22Rv1 (cell line): Measurements from ENCODE around the gene MMP15.
A peak's percentile ranks its signal among the peaks of the same experiment; 100 is the strongest.
"Not testable (repeated sequence)": the region's sequence is repeated elsewhere in the genome, so short reads cannot be mapped to it uniquely, and the experiment has no call there.

ENCODE experiments used
- H3K27ac ChIP-seq: fragments of 450-650 bp; 2 replicates; pipeline ENCODE4 v1.5.1; 2017
- ZFX ChIP-seq: fragments of 450-650 bp; IDR thresholded peaks from 2 replicates; pipeline ENCODE4 v1.6.1; 2017; ENCODE audit warnings: antibody characterized with exemption, borderline replicate concordance
- TF ChIP-seq, protein P1 (sequence below): fragments of 450-650 bp; IDR thresholded peaks from 2 replicates; pipeline ENCODE4 v1.5.1; 2017; ENCODE audit warnings: mild to moderate bottlenecking

MMP15 gene

DNA sequence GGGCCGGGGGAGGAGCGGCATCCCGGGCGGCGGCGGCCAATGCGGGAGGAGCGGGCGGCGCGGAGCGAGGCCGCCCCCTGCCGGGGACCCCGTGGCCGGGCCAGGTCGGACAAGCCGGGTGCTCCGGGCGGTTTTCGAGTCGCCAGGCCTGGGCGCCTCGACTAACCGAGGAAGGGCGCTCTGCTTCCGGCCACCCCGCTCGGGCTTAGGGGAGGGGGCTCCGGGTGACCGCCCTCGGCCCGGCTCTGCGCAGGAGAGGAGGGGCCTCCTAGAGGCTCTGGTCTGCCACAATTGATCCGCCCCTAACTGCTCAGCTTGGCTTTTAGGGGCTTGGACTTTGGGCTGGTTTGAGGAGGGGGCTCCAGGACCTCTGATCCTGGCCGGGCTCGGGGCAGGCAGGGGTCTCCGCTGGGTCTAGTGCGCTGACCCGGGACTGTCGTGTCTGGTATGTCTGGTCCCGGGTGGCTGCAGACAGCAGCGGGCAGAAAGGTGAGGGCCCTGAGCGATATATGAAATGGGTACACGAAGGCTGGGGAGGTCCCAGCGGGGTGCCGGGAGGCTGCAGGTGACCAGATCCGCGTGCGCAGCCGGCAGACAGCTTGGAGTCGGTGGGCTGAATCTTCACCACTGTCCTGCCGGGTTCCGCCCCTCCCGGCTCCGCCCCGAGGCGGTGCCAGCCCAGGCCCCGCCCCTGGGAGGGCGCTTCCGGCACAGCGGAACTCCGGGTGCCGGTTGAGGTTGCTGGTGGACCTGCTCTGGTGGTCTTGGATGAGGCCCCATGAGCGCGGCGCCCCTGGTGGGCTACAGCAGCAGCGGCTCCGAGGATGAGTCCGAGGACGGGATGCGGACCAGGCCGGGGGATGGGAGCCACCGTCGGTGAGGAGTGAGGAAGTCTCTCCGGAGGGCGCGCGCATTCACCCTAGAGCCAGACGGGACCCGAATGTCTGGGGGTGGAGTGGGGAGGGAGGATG lies 24.6 kb upstream of the MMP15 start, which contains the start of gene USB1:
TSS of gene USB1 (plus strand) at position 702 of the 971 bp plus-strand sequence. CDS start at position 779, 77 bp downstream.
- TF ChIP-seq ZFX, result no peak
- TF ChIP-seq, protein P1, sequence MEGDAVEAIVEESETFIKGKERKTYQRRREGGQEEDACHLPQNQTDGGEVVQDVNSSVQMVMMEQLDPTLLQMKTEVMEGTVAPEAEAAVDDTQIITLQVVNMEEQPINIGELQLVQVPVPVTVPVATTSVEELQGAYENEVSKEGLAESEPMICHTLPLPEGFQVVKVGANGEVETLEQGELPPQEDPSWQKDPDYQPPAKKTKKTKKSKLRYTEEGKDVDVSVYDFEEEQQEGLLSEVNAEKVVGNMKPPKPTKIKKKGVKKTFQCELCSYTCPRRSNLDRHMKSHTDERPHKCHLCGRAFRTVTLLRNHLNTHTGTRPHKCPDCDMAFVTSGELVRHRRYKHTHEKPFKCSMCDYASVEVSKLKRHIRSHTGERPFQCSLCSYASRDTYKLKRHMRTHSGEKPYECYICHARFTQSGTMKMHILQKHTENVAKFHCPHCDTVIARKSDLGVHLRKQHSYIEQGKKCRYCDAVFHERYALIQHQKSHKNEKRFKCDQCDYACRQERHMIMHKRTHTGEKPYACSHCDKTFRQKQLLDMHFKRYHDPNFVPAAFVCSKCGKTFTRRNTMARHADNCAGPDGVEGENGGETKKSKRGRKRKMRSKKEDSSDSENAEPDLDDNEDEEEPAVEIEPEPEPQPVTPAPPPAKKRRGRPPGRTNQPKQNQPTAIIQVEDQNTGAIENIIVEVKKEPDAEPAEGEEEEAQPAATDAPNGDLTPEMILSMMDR, result peak; percentile 88
- peak within 1 kb of the TSS; percentile 80 for H3K27ac ChIP-seq

DNA sequence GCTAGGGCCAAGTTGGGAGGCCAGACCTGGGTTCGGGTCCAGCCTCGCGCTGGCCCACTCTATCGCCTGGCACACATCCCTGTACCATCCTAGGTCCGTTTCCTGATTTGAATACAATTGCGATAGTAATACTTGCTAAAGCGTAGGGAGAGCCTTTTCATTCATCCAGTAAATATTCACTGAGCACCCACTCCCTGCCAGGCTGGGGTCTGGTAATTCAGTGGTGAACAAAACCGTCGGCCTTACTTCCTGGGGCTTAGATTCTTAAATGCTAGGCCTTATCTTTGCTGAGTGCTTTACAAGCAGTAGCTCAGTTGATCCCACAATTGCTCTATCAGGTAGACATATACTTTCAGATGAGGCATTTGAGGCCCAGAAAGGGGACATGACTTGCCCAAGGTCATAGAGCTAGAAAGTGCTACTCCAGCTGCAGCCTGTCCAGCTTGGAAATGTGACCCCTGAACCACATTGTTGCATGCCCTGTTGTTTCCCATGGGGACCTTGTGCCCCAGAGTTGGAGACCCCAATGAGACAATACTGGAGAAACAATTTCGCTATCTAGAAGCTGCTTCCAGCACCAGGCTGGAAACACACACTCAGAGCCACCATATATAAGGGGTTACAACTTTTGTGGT lies 23.7 kb upstream of the MMP15 start:
- H3K27ac ChIP-seq, result peak overlapping the region; percentile 80; the same call in 1 of the 2 replicates
- TF ChIP-seq ZFX, result no peak
- TF ChIP-seq, protein P1, result no peak

DNA sequence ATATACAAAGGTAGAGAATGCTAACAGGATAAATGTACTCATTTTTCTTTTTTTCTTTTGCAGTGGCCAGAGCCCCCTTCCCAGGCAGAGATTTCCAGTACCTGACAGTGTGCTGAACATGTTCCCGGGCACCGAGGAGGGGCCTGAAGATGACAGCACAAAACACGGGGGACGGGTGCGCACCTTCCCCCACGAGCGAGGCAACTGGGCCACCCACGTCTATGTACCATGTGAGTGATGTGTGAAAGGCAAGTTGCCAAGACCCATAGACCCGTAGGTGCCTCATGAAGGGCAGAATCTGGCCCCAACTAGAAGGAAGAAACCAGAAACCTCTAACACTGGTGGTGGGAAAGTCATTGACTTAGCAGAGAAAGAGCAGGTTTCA lies 23.1 kb upstream of the MMP15 start:
- TF ChIP-seq ZFX, result no peak
- TF ChIP-seq, protein P1, result no peak
- no peak overlapping the region for H3K27ac ChIP-seq

DNA sequence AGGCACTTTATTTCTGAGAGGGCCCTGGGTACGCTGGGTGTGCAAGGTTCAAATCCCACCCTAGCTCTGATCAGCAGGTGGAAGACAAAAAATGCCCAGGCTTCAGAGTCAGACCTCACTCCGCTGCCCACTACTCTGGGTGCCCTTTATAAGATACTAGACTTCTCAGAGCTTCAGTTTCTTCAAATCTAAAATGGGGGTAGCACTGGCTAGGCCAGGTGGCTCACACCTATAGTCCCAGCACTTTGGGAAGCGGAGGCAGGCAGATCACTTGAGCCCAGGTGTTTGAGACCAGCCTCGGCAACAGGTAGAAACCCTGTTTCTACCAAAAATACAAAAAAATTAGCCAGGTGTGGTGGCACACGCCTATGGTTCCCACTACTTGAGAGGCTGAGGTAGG lies 22.6 kb upstream of the MMP15 start:
- H3K27ac ChIP-seq, result no peak overlapping the region
- TF ChIP-seq ZFX, result no peak
- TF ChIP-seq, protein P1, result no peak

DNA sequence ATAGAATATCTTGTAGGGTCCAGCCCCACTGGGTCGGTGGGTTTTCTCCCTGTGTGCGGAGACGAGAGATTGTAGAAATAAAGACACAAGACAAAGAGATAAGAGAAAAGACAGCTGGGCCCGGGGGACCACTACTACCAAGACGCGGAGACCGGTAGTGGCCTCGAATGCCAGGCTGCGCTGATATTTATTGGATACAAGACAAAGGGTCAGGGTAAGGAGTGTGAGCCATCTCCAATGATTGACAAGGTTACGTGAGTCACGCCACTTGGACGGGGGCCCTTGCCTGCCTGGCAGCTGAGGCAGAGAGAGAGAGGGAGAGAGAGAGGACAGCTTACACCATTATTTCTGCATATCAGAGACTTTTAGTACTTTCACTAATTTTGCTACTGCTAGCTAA lies 20.8 kb upstream of the MMP15 start:
- not testable (repeated sequence) for H3K27ac ChIP-seq

DNA sequence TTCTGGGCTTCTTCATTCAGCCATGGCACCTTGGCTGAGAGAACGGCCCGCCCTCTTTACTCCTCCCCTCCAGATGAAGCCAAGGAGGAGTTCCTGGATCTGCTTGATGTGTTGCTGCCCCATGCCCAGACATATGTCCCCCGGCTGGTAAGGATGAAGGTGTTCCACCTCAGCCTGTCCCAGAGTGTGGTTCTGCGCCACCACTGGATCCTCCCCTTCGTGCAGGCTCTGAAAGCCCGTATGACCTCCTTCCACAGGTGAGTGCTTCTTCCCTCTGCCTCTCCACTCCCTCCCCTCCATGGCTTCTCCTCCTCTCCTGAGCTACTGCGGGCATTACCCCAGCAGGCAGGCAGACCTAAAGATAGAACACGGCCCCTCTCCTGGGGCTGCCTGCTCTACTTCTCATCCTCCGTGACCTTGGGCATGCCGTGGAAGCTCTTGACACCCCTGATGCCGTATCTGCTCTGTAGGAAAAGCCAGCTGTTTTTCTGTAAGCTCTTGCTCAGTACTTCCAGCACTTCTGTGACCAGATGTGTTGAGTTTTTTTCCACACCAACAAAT lies 15.6 kb upstream of the MMP15 start:
- TF ChIP-seq, protein P1, result no peak
- no peak for TF ChIP-seq ZFX
- H3K27ac ChIP-seq, result no peak overlapping the region

DNA sequence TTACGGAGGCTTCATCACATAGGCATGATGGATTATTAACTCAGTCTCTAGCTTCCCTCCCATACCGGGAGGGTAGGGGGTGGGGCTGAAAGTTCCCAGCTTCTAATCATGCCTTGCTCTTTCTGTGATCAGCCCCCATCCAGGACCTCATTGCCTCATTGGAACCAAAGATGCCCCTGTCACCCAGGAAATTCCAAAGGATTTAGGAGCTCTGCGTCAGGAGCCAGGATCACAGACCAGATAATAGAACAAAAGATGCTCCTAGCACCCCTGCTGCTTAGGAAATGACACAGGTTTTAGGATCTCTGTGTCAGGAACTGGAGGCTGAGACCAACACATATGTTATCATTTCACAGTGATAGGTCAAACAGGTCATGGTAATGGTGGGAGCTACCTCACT lies 14.7 kb upstream of the MMP15 start:
- no peak overlapping the region for H3K27ac ChIP-seq

More for the DNA sequence above, 14.7 kb upstream of the MMP15 start:
- TF ChIP-seq, protein P1, result no peak
